H1 (cell line): ENCODE measurements around the gene ZDHHC5.

ENCODE experiments used
- EGR1 ChIP-seq: IDR thresholded peaks from 2 replicates; pipeline ENCODE4 v1.6.1; 2011; ENCODE audit warnings: low read depth, low read length, borderline replicate concordance
- FOSL1 ChIP-seq: IDR thresholded peaks from 2 replicates; pipeline ENCODE4 v1.6.1; 2011; ENCODE audit warnings: mild to moderate bottlenecking, low read depth, low read length, moderate library complexity; ENCODE audit not compliant: insufficient read depth
- NRF1 ChIP-seq: IDR thresholded peaks from 2 replicates; pipeline ENCODE4 v1.6.1; 2011; ENCODE audit warnings: mild to moderate bottlenecking, low read depth, low read length, improper control_type of control experiment
- PHF8 ChIP-seq: fragments of 200-600 bp; sonication (generic); conservative IDR thresholded peaks from 2 replicates; pipeline ENCODE4 v1.7.1; 2012; ENCODE audit warnings: low read depth, mild to moderate bottlenecking, inconsistent platforms, low read length, moderate library complexity
- POLR2A ChIP-seq, 2 experiments: IDR thresholded peaks; 1 replicate in 1 of 2; 2 replicates in 1 of 2; pipeline ENCODE4 v1.6.1; 2011; ENCODE audit warnings: low read depth in 2 of 2, low read length in 2 of 2, mild to moderate bottlenecking in 2 of 2; ENCODE audit errors: control extremely low read depth in 1 of 2
- RAD21 ChIP-seq, 2 experiments: IDR thresholded peaks in 1 of 2; conservative IDR thresholded peaks in 1 of 2; 2 replicates each; pipeline ENCODE4 v1.6.1; 2011; ENCODE audit warnings: low read depth in 2 of 2, low read length in 2 of 2, improper control_type of control experiment in 1 of 2, inconsistent platforms in 1 of 2, mild to moderate bottlenecking in 1 of 2, moderate library complexity in 1 of 2
- RFX5 ChIP-seq: IDR thresholded peaks from 2 replicates; pipeline ENCODE4 v1.6.1; 2011; ENCODE audit warnings: low read depth, low read length, improper control_type of control experiment, borderline replicate concordance
- TCF12 ChIP-seq: IDR thresholded peaks from 2 replicates; pipeline ENCODE4 v1.6.1; 2011; ENCODE audit warnings: low read depth, mild to moderate bottlenecking, low read length
- TF ChIP-seq, protein P1 (sequence below), 3 experiments: IDR thresholded peaks; 1 replicate in 2 of 3; 2 replicates in 1 of 3; pipeline versions ENCODE4 v1.5.1 to v1.6.1; 2011; ENCODE audit warnings: low read length in 3 of 3, mild to moderate bottlenecking in 3 of 3, inconsistent platforms in 2 of 3, low read depth in 1 of 3, moderate library complexity in 1 of 3; ENCODE audit not compliant: insufficient read depth in 1 of 3; ENCODE audit errors: control extremely low read depth in 1 of 3
- TF ChIP-seq, protein P2 (sequence below): fragments of 300-600 bp; sonication (generic); IDR thresholded peaks from 2 replicates; pipeline ENCODE4 v1.7.1; 2012; ENCODE audit warnings: low read length, moderate library complexity, mild to moderate bottlenecking, inconsistent platforms; ENCODE audit not compliant: insufficient replicate concordance
- TF ChIP-seq, protein P3 (sequence below): IDR thresholded peaks from 2 replicates; pipeline ENCODE4 v1.6.1; 2011; ENCODE audit warnings: low read depth, mild to moderate bottlenecking, low read length; ENCODE audit not compliant: insufficient read depth

DNA sequence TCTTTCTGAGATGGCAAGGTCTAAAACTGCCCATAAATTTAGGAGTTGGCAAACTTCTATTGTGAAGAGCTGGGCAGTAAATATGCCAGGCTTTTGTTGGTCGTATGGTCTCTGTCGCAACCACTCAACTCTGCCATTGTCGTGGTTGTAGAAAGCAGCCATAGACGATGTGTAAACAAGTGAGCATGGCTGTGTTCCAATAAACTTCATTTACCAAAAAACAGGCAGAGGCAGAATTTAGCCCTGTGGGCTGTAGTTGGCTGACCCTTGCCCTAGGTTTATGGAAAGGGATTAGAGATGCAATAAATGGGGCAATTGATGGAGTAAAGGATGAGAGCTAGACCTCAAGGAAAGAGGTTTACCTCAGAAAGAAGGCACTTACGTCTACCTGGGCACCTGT is 35.8 kb upstream of the ZDHHC5 start:
- TF ChIP-seq NRF1 (no peak), POLR2A (IDR thresholded peaks at IDR 0.05; ENCODE audit: control extremely low read depth in 1 of 2, low read depth in 2 of 2, low read length in 2 of 2) (no peak), EGR1 (no peak), TCF12 (no peak), PHF8 (no peak), FOSL1 (no peak), RAD21 (IDR thresholded peaks at IDR 0.05 in 1 of 2, conservative IDR thresholded peaks at IDR 0.05 in 1 of 2; ENCODE audit: low read depth in 2 of 2, low read length in 2 of 2) (no peak), RFX5 (no peak)
- TF ChIP-seq, protein P1, sequence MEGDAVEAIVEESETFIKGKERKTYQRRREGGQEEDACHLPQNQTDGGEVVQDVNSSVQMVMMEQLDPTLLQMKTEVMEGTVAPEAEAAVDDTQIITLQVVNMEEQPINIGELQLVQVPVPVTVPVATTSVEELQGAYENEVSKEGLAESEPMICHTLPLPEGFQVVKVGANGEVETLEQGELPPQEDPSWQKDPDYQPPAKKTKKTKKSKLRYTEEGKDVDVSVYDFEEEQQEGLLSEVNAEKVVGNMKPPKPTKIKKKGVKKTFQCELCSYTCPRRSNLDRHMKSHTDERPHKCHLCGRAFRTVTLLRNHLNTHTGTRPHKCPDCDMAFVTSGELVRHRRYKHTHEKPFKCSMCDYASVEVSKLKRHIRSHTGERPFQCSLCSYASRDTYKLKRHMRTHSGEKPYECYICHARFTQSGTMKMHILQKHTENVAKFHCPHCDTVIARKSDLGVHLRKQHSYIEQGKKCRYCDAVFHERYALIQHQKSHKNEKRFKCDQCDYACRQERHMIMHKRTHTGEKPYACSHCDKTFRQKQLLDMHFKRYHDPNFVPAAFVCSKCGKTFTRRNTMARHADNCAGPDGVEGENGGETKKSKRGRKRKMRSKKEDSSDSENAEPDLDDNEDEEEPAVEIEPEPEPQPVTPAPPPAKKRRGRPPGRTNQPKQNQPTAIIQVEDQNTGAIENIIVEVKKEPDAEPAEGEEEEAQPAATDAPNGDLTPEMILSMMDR (IDR thresholded peaks at IDR 0.05; ENCODE audit: control extremely low read depth in 1 of 3, insufficient read depth in 1 of 3, low read depth in 1 of 3, low read length in 3 of 3): no peak
- TF ChIP-seq, protein P2, sequence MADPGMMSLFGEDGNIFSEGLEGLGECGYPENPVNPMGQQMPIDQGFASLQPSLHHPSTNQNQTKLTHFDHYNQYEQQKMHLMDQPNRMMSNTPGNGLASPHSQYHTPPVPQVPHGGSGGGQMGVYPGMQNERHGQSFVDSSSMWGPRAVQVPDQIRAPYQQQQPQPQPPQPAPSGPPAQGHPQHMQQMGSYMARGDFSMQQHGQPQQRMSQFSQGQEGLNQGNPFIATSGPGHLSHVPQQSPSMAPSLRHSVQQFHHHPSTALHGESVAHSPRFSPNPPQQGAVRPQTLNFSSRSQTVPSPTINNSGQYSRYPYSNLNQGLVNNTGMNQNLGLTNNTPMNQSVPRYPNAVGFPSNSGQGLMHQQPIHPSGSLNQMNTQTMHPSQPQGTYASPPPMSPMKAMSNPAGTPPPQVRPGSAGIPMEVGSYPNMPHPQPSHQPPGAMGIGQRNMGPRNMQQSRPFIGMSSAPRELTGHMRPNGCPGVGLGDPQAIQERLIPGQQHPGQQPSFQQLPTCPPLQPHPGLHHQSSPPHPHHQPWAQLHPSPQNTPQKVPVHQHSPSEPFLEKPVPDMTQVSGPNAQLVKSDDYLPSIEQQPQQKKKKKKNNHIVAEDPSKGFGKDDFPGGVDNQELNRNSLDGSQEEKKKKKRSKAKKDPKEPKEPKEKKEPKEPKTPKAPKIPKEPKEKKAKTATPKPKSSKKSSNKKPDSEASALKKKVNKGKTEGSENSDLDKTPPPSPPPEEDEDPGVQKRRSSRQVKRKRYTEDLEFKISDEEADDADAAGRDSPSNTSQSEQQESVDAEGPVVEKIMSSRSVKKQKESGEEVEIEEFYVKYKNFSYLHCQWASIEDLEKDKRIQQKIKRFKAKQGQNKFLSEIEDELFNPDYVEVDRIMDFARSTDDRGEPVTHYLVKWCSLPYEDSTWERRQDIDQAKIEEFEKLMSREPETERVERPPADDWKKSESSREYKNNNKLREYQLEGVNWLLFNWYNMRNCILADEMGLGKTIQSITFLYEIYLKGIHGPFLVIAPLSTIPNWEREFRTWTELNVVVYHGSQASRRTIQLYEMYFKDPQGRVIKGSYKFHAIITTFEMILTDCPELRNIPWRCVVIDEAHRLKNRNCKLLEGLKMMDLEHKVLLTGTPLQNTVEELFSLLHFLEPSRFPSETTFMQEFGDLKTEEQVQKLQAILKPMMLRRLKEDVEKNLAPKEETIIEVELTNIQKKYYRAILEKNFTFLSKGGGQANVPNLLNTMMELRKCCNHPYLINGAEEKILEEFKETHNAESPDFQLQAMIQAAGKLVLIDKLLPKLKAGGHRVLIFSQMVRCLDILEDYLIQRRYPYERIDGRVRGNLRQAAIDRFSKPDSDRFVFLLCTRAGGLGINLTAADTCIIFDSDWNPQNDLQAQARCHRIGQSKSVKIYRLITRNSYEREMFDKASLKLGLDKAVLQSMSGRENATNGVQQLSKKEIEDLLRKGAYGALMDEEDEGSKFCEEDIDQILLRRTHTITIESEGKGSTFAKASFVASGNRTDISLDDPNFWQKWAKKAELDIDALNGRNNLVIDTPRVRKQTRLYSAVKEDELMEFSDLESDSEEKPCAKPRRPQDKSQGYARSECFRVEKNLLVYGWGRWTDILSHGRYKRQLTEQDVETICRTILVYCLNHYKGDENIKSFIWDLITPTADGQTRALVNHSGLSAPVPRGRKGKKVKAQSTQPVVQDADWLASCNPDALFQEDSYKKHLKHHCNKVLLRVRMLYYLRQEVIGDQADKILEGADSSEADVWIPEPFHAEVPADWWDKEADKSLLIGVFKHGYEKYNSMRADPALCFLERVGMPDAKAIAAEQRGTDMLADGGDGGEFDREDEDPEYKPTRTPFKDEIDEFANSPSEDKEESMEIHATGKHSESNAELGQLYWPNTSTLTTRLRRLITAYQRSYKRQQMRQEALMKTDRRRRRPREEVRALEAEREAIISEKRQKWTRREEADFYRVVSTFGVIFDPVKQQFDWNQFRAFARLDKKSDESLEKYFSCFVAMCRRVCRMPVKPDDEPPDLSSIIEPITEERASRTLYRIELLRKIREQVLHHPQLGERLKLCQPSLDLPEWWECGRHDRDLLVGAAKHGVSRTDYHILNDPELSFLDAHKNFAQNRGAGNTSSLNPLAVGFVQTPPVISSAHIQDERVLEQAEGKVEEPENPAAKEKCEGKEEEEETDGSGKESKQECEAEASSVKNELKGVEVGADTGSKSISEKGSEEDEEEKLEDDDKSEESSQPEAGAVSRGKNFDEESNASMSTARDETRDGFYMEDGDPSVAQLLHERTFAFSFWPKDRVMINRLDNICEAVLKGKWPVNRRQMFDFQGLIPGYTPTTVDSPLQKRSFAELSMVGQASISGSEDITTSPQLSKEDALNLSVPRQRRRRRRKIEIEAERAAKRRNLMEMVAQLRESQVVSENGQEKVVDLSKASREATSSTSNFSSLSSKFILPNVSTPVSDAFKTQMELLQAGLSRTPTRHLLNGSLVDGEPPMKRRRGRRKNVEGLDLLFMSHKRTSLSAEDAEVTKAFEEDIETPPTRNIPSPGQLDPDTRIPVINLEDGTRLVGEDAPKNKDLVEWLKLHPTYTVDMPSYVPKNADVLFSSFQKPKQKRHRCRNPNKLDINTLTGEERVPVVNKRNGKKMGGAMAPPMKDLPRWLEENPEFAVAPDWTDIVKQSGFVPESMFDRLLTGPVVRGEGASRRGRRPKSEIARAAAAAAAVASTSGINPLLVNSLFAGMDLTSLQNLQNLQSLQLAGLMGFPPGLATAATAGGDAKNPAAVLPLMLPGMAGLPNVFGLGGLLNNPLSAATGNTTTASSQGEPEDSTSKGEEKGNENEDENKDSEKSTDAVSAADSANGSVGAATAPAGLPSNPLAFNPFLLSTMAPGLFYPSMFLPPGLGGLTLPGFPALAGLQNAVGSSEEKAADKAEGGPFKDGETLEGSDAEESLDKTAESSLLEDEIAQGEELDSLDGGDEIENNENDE: no peak
- TF ChIP-seq, protein P3, sequence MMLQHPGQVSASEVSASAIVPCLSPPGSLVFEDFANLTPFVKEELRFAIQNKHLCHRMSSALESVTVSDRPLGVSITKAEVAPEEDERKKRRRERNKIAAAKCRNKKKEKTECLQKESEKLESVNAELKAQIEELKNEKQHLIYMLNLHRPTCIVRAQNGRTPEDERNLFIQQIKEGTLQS: no peak
